ENCODE measurements around the gene BOC.

BOC gene

DNA sequence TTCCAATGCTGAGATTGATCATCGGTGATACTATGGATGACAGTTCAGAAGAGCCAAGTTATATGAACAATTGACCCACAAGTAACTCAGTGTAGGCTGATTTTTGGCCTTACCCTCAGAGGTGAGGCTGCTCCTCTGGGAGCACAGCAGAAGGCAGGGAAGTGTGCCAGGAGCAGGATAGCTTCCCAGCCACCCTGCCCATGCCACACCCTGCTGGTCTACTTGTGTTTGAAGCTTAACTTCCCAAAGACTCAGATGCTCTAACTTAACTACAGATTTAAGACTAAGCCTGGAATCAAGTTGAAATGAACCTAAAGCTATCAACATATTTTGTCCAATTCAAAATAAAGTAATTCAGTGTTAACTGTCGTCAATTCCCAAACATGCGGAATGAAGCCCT, 77.5 kb downstream of the BOC start:
- no peak for FAIRE-seq

GRCh38 chr3:113291572-113291971, 80.2 kb downstream of the BOC start:
- FAIRE-seq = no peak

GRCh38 chr3:113292933-113293332, 81.6 kb downstream of the BOC start:
- FAIRE-seq = no peak

DNA sequence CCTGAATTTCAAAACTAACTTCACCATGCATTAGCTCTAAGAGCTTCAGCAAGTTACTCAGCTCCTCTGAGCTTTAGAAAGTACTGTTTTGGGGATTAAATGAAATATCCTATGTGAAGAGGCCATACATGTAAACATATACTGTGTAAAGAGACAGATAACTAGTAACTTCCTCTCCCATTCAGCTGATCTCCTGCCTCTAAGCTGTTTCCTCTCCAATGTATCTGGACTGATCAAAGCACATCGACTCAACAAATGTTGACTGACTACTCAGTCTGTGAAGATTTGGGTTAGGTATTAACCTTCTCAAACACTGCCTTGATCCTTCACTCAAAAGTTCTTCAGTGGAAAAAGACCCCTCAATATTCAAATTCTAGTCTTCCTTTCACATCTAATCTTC, 82.0 kb downstream of the BOC start:
- FAIRE-seq = no peak

DNA sequence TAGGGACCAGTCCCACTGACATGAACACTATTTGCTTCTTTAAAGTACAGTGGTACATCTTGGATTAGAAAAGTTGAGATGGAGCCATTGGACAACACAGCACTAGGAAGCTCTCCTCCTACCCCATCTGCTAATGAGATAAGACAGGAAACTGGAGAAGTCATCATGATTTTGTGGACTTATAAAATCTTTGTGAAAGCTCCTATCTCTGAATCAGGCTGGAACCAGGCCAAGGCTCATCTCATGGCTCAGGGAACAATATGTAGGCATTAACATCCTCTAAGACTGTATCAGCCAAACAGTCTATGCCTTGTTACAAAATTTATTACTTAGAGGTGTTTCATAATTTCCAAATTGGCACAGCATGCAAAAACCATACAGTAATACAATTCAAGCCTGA, 84.1 kb downstream of the BOC start:
- no peak for FAIRE-seq

DNA sequence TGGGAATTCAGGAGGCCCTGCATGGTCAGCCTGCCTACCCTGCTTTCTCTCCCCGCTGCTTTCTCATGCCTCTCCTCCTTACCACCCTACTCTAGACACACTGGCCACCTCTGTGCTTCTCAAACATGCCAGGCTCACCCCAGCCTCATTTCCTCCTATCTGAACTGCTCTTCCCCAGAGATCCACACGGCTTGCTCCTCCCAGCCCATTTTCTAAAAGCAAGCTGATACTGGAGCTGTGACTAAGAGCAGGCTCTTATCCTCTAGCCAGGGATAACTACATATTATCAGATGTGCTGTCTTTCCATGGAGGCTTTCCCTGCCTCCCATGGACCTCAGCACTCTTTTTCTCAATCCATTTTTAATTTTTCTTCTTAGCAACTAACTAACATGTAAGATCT, 85.9 kb downstream of the BOC start:
- FAIRE-seq = no peak

DNA sequence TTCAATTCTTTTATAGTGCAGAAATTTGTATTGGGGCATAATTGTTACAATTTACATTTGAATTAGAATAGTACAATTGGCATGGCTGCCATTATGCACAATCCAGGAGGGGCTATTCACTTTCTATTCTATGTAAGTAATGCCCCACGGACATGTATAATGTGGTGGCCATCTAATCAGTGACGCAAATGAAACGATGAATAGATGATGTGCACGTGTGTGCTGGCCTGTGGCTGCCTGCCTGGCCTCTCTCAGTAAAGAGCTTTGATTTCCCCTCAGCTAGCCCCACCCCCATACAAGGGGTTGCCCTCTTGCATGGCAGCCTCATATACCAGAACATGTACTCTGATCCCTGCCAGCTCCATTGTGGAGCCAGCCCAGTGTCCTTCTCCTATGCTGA, 86.5 kb downstream of the BOC start:
- no peak for FAIRE-seq

GRCh38 chr3:113300596-113300995, 89.2 kb downstream of the BOC start:
- FAIRE-seq = no peak

GRCh38 chr3:113304102-113304501, 92.7 kb downstream of the BOC start:
- FAIRE-seq = no peak

GRCh38 chr3:113304856-113305540, 93.6 kb downstream of the BOC start:
- no peak for FAIRE-seq

DNA sequence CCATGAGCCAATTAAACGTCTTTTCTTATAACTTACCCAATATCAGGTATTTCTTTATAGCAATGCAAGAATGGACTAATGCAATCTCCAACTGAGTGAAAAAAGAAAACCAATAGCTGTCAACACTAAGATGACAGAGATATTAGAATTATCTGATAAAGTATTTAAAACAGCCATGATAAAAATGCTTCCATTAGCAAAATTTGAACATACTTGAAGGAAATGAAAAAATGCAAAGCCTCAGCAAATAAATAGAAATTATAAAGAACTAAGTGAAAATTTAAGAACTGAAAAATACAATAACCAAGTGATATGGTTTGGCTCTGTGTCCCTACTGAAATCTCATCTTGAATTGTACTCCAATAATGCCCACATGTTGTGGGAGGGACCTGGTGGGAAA, 99.6 kb downstream of the BOC start:
- no peak for FAIRE-seq

DNA sequence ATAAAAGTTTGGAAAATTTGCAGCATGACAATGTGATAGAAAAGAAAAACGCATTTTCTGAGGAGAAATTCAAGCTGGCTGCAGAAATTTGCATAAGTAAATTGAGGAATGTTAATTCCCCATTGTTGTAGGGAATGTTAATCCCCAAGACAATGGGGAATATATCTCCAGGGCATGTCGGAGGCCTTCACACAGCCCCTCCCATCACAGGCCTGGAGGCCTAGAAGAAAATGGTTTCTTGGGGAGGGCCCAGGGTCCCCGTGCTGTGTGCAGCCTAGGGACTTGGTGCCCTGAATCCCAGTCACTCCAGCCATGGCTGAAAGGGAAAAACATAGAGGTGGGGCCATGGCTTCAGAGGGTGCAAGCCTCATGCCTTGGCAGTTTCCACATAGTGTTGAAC, 101.1 kb downstream of the BOC start:
- FAIRE-seq = no peak

DNA sequence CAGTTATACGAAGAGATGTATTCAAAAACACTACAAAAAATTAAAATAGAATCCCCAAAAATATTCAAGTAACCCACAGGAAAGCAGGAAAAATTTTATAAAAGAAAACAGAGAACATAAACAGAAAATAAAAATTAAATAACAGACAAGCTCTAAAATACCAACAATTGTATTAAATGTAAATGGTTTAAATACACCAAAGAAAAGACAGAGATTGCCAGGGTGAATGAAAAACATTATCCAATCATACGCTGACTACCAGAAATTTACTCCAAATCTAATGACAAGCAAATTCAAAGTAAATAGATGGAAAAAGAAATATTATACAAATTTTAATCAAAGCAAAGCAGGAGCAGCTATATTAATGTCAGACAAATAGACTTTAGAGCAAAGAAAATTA, 103.6 kb downstream of the BOC start:
- no peak for FAIRE-seq

DNA sequence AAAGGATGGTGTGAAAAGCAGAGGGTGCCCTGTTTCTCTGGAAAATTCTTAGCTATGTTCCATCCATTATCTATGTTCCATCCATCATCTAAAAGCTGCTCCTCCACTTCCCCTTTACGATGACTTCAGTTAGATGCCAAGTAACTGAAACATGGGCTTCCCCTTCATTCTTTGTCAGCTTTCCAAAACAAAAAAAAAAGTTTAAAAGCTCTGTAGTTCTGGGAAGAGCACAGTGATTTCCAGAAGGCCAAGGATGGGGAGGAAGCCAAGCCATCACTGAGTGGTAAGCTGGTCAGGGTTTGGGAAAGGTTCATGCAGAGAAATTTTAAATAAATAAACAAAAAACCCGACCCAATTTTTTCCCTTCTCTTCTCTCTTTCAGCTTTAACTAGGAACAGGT, 118.4 kb downstream of the BOC start:
- FAIRE-seq = no peak

DNA sequence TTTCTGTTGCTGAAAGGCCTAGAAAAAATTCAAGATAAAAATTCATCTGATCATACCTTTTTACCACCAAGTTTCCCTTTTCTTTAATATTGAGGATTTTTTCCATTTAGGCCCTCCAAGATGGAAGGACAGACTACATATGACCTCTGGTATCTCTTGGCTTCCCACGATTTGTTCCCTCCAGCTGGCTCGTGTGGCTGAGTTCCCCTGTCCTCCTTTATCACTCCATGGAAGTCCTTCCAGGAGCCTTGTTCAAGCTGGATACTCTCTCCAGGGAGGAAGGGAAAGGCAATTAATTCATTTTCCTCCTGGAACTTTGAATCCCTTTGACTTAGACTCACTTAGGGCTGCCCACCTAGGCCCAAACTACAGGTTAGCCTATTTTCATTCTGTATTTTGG, 119.4 kb downstream of the BOC start:
- FAIRE-seq = no peak

- FAIRE-seq = no peak
These were observed 119.8 kb downstream of the BOC start for GRCh38 chr3:113331187-113331586.

All from A204.1 (cell line).